Mucosa of stomach (tissue), 1 donor: ENCODE results near the gene HSD11B1L.

Source experiments
- H3K27me3 ChIP-seq: one replicate; pipeline ENCODE4 v1.7.0; 2013; ENCODE audit warnings: mild to moderate bottlenecking, low read length; ENCODE audit not compliant: control insufficient read depth, insufficient read depth
- H3K36me3 ChIP-seq: one replicate; pipeline ENCODE4 v1.7.0; 2013; ENCODE audit warnings: low read length; ENCODE audit not compliant: control insufficient read depth, insufficient read depth
- H3K4me1 ChIP-seq: one replicate; pipeline ENCODE4 v1.7.0; 2013; ENCODE audit warnings: mild to moderate bottlenecking, low read length; ENCODE audit not compliant: control insufficient read depth, insufficient read depth
- H3K4me3 ChIP-seq: one replicate; pipeline ENCODE4 v1.7.0; 2013; ENCODE audit warnings: low read length
- H3K9ac ChIP-seq: one replicate; pipeline ENCODE4 v1.7.0; 2013; ENCODE audit warnings: mild to moderate bottlenecking, low read length, moderate library complexity
- H3K9me3 ChIP-seq: one replicate; pipeline ENCODE4 v1.7.0; 2013; ENCODE audit warnings: mild to moderate bottlenecking, low read length, moderate library complexity; ENCODE audit not compliant: control insufficient read depth
- donor health status: Pancreatic carcinoma.

HSD11B1L gene

GRCh38 chr19:5648464-5648863 is 32.4 kb upstream of the HSD11B1L start:
- no peaks in the 10 kb centered on the region for H3K4me1 ChIP-seq
- no peak overlapping the region for H3K4me3 ChIP-seq
- H3K9me3 ChIP-seq: no peaks in the 10 kb centered on the region
- H3K9ac ChIP-seq: no peak overlapping the region
- H3K27me3 ChIP-seq: no peaks in the 10 kb centered on the region
- H3K36me3 ChIP-seq: peaks cover 25% of the 10 kb centered on the region

GRCh38 chr19:5651361-5651760 is 29.5 kb upstream of the HSD11B1L start:
- Histone ChIP-seq H3K9ac (no peak overlapping the region), H3K4me1 (no peaks in the 10 kb centered on the region), H3K36me3 (peaks cover 28% of the 10 kb centered on the region), H3K4me3 (no peak overlapping the region), H3K27me3 (no peaks in the 10 kb centered on the region), H3K9me3 (no peaks in the 10 kb centered on the region)

GRCh38 chr19:5652261-5652660 is 28.6 kb upstream of the HSD11B1L start:
- Histone ChIP-seq H3K36me3 (peaks cover 22% of the 10 kb centered on the region), H3K27me3 (no peaks in the 10 kb centered on the region)

GRCh38 chr19:5654931-5655330 is 25.9 kb upstream of the HSD11B1L start:
- Histone ChIP-seq H3K4me3 (no peak overlapping the region), H3K36me3 (peaks cover 17% of the 10 kb centered on the region), H3K9me3 (no peaks in the 10 kb centered on the region), H3K9ac (no peak overlapping the region), H3K4me1 (no peaks in the 10 kb centered on the region), H3K27me3 (no peaks in the 10 kb centered on the region)

More at GRCh38 chr19:5652261-5652660, 28.6 kb upstream of the HSD11B1L start:
- no peak overlapping the region for H3K9ac ChIP-seq
- H3K4me3 ChIP-seq: no peak overlapping the region
- no peaks in the 10 kb centered on the region for H3K9me3 ChIP-seq
- H3K4me1 ChIP-seq: no peaks in the 10 kb centered on the region

GRCh38 chr19:5655412-5655811 is 25.4 kb upstream of the HSD11B1L start:
- Histone ChIP-seq H3K9me3 (no peaks in the 10 kb centered on the region), H3K4me1 (no peaks in the 10 kb centered on the region), H3K36me3 (peaks cover 17% of the 10 kb centered on the region)

GRCh38 chr19:5661483-5661882 is 19.3 kb upstream of the HSD11B1L start:
- H3K4me3 ChIP-seq: no peak overlapping the region
- no peak overlapping the region for H3K9ac ChIP-seq
- no peaks in the 10 kb centered on the region for H3K4me1 ChIP-seq
- no peaks in the 10 kb centered on the region for H3K27me3 ChIP-seq
- H3K36me3 ChIP-seq: peaks cover 16% of the 10 kb centered on the region
- H3K9me3 ChIP-seq: no peaks in the 10 kb centered on the region

More at GRCh38 chr19:5655412-5655811, 25.4 kb upstream of the HSD11B1L start:
- H3K9ac ChIP-seq: no peak overlapping the region
- H3K27me3 ChIP-seq: no peaks in the 10 kb centered on the region
- no peak overlapping the region for H3K4me3 ChIP-seq

GRCh38 chr19:5663904-5664303 is 16.9 kb upstream of the HSD11B1L start:
- Histone ChIP-seq H3K4me3 (no peak overlapping the region), H3K9me3 (no peaks in the 10 kb centered on the region), H3K4me1 (no peaks in the 10 kb centered on the region), H3K27me3 (no peaks in the 10 kb centered on the region), H3K36me3 (peaks cover 16% of the 10 kb centered on the region), H3K9ac (no peak overlapping the region)

- no peak overlapping the region for H3K4me3 ChIP-seq
- no peaks in the 10 kb centered on the region for H3K27me3 ChIP-seq
- peaks cover 16% of the 10 kb centered on the region for H3K36me3 ChIP-seq
- H3K4me1 ChIP-seq: no peaks in the 10 kb centered on the region
- no peak overlapping the region for H3K9ac ChIP-seq
- H3K9me3 ChIP-seq: no peaks in the 10 kb centered on the region
Observed at GRCh38 chr19:5664515-5664914, 16.3 kb upstream of the HSD11B1L start.

GRCh38 chr19:5665781-5666513 is 14.9 kb upstream of the HSD11B1L start:
- Histone ChIP-seq H3K4me1 (no peaks in the 10 kb centered on the region), H3K9ac (no peak overlapping the region), H3K27me3 (no peaks in the 10 kb centered on the region), H3K4me3 (no peak overlapping the region), H3K9me3 (no peaks in the 10 kb centered on the region), H3K36me3 (peaks cover 16% of the 10 kb centered on the region)

GRCh38 chr19:5666921-5667610 is 13.8 kb upstream of the HSD11B1L start:
- Histone ChIP-seq H3K36me3 (peaks cover 16% of the 10 kb centered on the region), H3K27me3 (no peaks in the 10 kb centered on the region), H3K4me1 (no peaks in the 10 kb centered on the region), H3K9ac (no peak overlapping the region), H3K9me3 (no peaks in the 10 kb centered on the region), H3K4me3 (no peak overlapping the region)

GRCh38 chr19:5667751-5668271 is 13.0 kb upstream of the HSD11B1L start:
- Histone ChIP-seq H3K4me3 (no peak overlapping the region), H3K27me3 (no peaks in the 10 kb centered on the region), H3K4me1 (no peaks in the 10 kb centered on the region), H3K9ac (no peak overlapping the region), H3K9me3 (no peaks in the 10 kb centered on the region), H3K36me3 (peaks cover 16% of the 10 kb centered on the region)

GRCh38 chr19:5669212-5669611 is 11.6 kb upstream of the HSD11B1L start:
- H3K9me3 ChIP-seq: no peaks in the 10 kb centered on the region
- H3K4me3 ChIP-seq: no peak overlapping the region
- peaks cover 5% of the 10 kb centered on the region for H3K36me3 ChIP-seq
- H3K4me1 ChIP-seq: no peaks in the 10 kb centered on the region
- H3K9ac ChIP-seq: no peak overlapping the region
- H3K27me3 ChIP-seq: no peaks in the 10 kb centered on the region
